ENCODE results near the gene LCE1D.

GRCh38 chr1:152842556-152842955, 46.0 kb downstream of the LCE1D start, which contains the start of gene LCE6A:
- TF ChIP-seq ZNF274 (IDR thresholded peaks at IDR 0.05; ENCODE audit: low read depth, low read length) = no peak
- no peak for TF ChIP-seq SUZ12 (IDR thresholded peaks at IDR 0.05; ENCODE audit: extremely low read depth, insufficient read depth, insufficient read length)
- no peak for TF ChIP-seq YY1 (IDR thresholded peaks at IDR 0.05; ENCODE audit: insufficient read depth, insufficient read length)
